WTC11 (cell line): ENCODE measurements around the gene LRMDA.

Experiments used
- CREB1 ChIP-seq: sonication (generic); formaldehyde crosslinking; IDR thresholded peaks from 2 replicates; pipeline ENCODE4 v1.8.0; 2023; ENCODE audit warnings: mild to moderate bottlenecking, missing genetic modification reagents
- CREM ChIP-seq: sonication (generic); formaldehyde crosslinking; IDR thresholded peaks from 2 replicates; pipeline ENCODE4 v1.8.1; 2022; ENCODE audit warnings: mild to moderate bottlenecking, missing genetic modification reagents, moderate library complexity
- TCF7 ChIP-seq: sonication (generic); formaldehyde crosslinking; IDR thresholded peaks from 2 replicates; pipeline ENCODE4 v1.8.0; 2022; ENCODE audit warnings: mild to moderate bottlenecking, low read depth, missing genetic modification reagents, moderate library complexity
- TF ChIP-seq, protein P1 (sequence below): sonication (generic); formaldehyde crosslinking; IDR thresholded peaks from 2 replicates; pipeline ENCODE4 v1.8.1; 2022; ENCODE audit warnings: low read depth, missing genetic modification reagents, borderline replicate concordance
- TF ChIP-seq, protein P2 (sequence below): fragments of 200-600 bp; IDR thresholded peaks from 2 replicates; pipeline ENCODE4 v1.8.0; 2022; ENCODE audit warnings: antibody characterized with exemption
- TF ChIP-seq, protein P3 (sequence below): sonication (generic); formaldehyde crosslinking; IDR thresholded peaks from 2 replicates; pipeline ENCODE4 v1.8.1; 2022; ENCODE audit warnings: missing genetic modification reagents, borderline replicate concordance
- TF ChIP-seq, protein P4 (sequence below): sonication (generic); formaldehyde crosslinking; IDR thresholded peaks from 2 replicates; pipeline ENCODE4 v1.8.0; 2022; ENCODE audit warnings: mild to moderate bottlenecking, missing genetic modification reagents

DNA sequence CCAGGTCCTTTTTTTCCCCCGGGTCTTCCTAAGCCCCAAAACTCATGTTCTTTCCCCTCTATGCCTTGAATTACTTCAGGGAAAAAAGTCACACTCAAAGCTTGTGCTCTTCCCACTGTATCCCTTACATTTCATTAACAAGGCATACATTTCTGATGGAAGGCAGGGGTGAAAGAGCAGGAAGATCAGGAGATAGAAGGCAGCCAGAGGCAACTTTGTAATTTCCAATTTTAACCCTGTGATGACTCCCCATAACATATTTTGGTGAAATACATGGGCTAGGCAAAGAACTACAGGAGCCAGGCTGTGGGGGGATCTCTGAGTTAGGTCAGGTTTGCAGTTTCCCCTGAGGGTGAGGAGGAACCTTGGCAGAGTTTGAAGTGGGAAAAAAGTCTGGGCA, 635.0 kb downstream of the LRMDA start:
- TF ChIP-seq, protein P1, sequence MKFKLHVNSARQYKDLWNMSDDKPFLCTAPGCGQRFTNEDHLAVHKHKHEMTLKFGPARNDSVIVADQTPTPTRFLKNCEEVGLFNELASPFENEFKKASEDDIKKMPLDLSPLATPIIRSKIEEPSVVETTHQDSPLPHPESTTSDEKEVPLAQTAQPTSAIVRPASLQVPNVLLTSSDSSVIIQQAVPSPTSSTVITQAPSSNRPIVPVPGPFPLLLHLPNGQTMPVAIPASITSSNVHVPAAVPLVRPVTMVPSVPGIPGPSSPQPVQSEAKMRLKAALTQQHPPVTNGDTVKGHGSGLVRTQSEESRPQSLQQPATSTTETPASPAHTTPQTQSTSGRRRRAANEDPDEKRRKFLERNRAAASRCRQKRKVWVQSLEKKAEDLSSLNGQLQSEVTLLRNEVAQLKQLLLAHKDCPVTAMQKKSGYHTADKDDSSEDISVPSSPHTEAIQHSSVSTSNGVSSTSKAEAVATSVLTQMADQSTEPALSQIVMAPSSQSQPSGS (CRISPR knock-in tag), result no peak
- TF ChIP-seq, protein P2, sequence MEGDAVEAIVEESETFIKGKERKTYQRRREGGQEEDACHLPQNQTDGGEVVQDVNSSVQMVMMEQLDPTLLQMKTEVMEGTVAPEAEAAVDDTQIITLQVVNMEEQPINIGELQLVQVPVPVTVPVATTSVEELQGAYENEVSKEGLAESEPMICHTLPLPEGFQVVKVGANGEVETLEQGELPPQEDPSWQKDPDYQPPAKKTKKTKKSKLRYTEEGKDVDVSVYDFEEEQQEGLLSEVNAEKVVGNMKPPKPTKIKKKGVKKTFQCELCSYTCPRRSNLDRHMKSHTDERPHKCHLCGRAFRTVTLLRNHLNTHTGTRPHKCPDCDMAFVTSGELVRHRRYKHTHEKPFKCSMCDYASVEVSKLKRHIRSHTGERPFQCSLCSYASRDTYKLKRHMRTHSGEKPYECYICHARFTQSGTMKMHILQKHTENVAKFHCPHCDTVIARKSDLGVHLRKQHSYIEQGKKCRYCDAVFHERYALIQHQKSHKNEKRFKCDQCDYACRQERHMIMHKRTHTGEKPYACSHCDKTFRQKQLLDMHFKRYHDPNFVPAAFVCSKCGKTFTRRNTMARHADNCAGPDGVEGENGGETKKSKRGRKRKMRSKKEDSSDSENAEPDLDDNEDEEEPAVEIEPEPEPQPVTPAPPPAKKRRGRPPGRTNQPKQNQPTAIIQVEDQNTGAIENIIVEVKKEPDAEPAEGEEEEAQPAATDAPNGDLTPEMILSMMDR, result no peak
- TF ChIP-seq TCF7 (CRISPR knock-in tag) (no peak), CREB1 (CRISPR knock-in tag) (no peak), CREM (no peak)
- TF ChIP-seq, protein P3, sequence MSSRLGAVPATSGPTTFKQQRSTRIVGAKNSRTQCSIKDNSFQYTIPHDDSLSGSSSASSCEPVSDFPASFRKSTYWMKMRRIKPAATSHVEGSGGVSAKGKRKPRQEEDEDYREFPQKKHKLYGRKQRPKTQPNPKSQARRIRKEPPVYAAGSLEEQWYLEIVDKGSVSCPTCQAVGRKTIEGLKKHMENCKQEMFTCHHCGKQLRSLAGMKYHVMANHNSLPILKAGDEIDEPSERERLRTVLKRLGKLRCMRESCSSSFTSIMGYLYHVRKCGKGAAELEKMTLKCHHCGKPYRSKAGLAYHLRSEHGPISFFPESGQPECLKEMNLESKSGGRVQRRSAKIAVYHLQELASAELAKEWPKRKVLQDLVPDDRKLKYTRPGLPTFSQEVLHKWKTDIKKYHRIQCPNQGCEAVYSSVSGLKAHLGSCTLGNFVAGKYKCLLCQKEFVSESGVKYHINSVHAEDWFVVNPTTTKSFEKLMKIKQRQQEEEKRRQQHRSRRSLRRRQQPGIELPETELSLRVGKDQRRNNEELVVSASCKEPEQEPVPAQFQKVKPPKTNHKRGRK (CRISPR knock-in tag), result no peak
- TF ChIP-seq, protein P4, sequence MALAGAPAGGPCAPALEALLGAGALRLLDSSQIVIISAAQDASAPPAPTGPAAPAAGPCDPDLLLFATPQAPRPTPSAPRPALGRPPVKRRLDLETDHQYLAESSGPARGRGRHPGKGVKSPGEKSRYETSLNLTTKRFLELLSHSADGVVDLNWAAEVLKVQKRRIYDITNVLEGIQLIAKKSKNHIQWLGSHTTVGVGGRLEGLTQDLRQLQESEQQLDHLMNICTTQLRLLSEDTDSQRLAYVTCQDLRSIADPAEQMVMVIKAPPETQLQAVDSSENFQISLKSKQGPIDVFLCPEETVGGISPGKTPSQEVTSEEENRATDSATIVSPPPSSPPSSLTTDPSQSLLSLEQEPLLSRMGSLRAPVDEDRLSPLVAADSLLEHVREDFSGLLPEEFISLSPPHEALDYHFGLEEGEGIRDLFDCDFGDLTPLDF (CRISPR knock-in tag), result no peak
